Stimulated activated CD8-positive, alpha-beta memory T cell treated with anti-CD3 and anti-CD28 coated beads, Interleukin-7, amount 100 ng/mL, for 24 hours (primary cell): ENCODE data around the gene NCF2.
A peak's percentile ranks its signal among the peaks of the same experiment; 100 is the strongest.
"Not testable (repeated sequence)": the region's sequence is repeated elsewhere in the genome, so short reads cannot be mapped to it uniquely, and the experiment has no call there.

Experiments used
- DNase-seq: peaks from one replicate; pipeline ENCODE4 v3.0.0-alpha.2; 2020; ENCODE audit warnings: low read depth

NCF2 gene

GRCh38 chr1:183590244-183591191, at the start of gene NCF2:
Gene NCF2, minus strand, starts transcription at chr1:183590459. Its CDS starts 130 bp downstream, at chr1:183590329.
- DNase-seq, result no peak

- no peak for DNase-seq
Observed at GRCh38 chr1:183638649-183639387, 48.6 kb upstream of the NCF2 start.

GRCh38 chr1:183636783-183637182, 46.5 kb upstream of the NCF2 start:
- DNase-seq, result no peak

- no peak for DNase-seq
Observed at GRCh38 chr1:183636334-183636682, 46.0 kb upstream of the NCF2 start.

GRCh38 chr1:183635606-183636333, 45.5 kb upstream of the NCF2 start, which contains the start of gene ARPC5:
Gene ARPC5, minus strand, starts transcription at chr1:183635783. Its CDS starts 124 bp downstream, at chr1:183635659.
- DNase-seq, result peak; percentile 95

GRCh38 chr1:183635099-183635605, 44.9 kb upstream of the NCF2 start:
- DNase-seq, result no peak

- no peak for DNase-seq
Observed at GRCh38 chr1:183634429-183635065, 44.3 kb upstream of the NCF2 start.

GRCh38 chr1:183633676-183634343, 43.6 kb upstream of the NCF2 start:
- no peak for DNase-seq

- no peak for DNase-seq
Observed at GRCh38 chr1:183632964-183633363, 42.7 kb upstream of the NCF2 start.

GRCh38 chr1:183632114-183632513, 41.9 kb upstream of the NCF2 start:
- DNase-seq, result no peak

- no peak for DNase-seq
Observed at GRCh38 chr1:183630748-183631147, 40.5 kb upstream of the NCF2 start.

GRCh38 chr1:183628537-183628936, 38.3 kb upstream of the NCF2 start:
- no peak for DNase-seq

GRCh38 chr1:183626236-183626635, 36.0 kb upstream of the NCF2 start:
- not testable (repeated sequence) for DNase-seq

- DNase-seq, result no peak
Observed at GRCh38 chr1:183622884-183623785, 32.9 kb upstream of the NCF2 start.

GRCh38 chr1:183622013-183622412, 31.8 kb upstream of the NCF2 start:
- DNase-seq, result no peak

GRCh38 chr1:183620311-183620710, 30.1 kb upstream of the NCF2 start:
- DNase-seq, result no peak

- DNase-seq, result no peak
Observed at GRCh38 chr1:183619781-183620180, 29.5 kb upstream of the NCF2 start.

GRCh38 chr1:183618202-183618601, 27.9 kb upstream of the NCF2 start:
- not testable (repeated sequence) for DNase-seq

- not testable (repeated sequence) for DNase-seq
Observed at GRCh38 chr1:183612975-183613374, 22.7 kb upstream of the NCF2 start.

GRCh38 chr1:183612407-183612806, 22.1 kb upstream of the NCF2 start:
- DNase-seq, result no peak
